Activated CD4-positive, CD25-positive, alpha-beta regulatory T cell treated with anti-CD3 and anti-CD28 coated beads, Interleukin-2, amount 50 U/mL, for 72 hours (primary cell): ENCODE results near the gene LZTFL1.

Experiments
- DNase-seq: peaks from one replicate; pipeline ENCODE4 v3.0.0; 2021

LZTFL1 gene, protein sequence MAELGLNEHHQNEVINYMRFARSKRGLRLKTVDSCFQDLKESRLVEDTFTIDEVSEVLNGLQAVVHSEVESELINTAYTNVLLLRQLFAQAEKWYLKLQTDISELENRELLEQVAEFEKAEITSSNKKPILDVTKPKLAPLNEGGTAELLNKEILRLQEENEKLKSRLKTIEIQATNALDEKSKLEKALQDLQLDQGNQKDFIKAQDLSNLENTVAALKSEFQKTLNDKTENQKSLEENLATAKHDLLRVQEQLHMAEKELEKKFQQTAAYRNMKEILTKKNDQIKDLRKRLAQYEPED

GRCh38 chr3:45841757-45842491 is at the start of gene LZTFL1:
Gene LZTFL1 (minus strand): TSS chr3:45842119. CDS start chr3:45841991, 128 bp downstream.
- DNase-seq, result peak; percentile 80

- no peak for DNase-seq
Measured at GRCh38 chr3:45890405-45890804, 48.5 kb upstream of the LZTFL1 start.

- DNase-seq, result no peak
Measured at GRCh38 chr3:45889337-45889736, 47.4 kb upstream of the LZTFL1 start.

DNA sequence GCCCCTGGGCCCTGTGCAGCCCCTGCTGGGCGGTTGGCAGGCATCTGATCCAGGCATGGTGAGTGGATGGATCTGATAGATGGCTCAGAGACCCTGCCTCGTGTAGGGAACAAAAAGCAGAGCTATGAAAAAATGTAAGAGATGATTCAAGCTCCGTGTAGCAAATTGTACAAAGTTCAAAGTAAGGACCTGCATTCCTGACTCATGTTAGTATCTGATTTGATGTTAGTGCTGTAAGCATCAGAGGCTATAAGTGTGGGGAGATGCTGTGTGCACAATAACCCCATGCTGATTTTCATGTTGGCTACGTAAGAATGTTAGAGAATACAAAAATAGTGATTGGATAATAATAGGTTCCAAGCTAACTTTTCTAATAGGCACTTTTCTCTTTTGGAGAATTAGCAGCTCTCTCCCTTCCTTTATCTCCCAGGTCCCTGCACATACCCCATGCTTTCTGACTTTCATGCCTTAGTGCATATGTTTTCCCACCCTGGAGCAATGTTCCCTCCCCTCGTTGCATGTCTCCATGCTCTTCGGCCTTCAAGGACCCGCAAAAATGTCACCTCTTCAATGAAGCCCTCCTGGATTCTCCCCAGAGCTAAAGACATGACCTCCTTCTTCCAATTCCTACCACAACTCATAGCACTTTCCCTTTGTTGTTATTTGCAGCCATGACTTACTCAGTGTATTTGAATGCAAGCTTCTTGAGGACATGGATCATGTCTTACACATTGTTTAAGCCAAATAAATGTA is 46.0 kb upstream of the LZTFL1 start:
- no peak for DNase-seq

DNA sequence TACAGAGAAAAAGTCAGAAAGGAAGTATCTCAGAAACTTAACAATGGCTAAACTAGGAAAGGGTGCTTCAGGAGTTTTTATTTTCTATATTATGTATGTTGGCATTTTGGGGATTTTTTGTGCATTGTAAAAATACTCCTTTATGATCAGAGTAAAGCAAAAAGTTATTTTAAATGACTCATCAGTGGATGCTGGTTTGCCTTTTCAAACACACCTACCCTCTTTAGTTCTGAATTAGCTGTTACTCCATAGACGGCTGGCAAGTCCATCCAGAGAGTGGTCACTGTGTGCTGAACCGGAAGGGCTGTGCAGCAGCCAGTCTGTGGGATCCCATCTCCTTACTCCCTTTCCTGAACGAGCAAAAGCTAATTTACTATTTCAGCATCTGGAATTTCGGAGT is 45.4 kb upstream of the LZTFL1 start:
- DNase-seq, result no peak

GRCh38 chr3:45885979-45886705 is 44.2 kb upstream of the LZTFL1 start, which contains the start of gene CCR9:
Gene CCR9 (plus strand): TSS chr3:45886543. CDS start chr3:45894934, 8,391 bp downstream.
- no peak for DNase-seq

DNA sequence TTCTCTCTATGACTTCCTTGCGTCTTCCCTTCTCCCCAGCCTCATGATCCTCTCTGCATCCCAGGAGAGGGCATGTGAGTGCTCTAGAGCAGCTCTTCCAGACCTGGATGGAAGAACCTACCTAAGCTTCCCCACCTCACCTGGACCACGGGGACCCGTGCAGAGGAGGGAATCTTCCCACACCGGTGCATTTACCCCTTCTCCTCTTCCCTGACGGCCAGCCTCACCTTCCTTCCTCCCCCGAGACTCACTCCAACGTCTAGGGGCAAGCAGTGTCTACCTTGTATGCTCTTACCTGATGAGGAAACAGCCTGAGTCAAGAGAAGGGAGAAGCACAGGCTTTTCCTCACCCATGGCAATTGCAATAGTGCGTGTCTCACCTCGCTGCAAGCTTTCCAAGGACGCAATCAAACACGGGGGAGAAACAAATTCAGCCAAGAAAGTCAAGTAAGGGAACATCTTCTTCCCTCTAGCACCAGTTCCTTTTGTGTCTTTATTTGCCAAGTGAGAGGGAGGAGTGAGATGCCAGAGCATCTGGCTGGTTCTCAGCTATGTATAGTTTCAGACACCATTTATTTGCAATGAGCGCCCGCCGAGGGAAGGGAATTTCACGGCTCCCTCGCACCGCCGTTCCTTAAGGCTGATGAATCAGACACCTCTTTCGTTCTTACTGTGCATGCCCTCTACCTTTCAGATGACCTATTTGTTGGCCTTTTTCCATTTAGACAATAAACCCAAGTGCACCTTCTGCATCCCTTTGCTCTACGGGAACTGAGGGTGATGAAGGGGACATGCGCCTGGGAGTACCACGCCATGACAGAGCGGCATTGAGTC is 42.7 kb upstream of the LZTFL1 start:
- peak; percentile 37 for DNase-seq

- DNase-seq, result no peak
Measured at GRCh38 chr3:45881078-45882022, 39.4 kb upstream of the LZTFL1 start.

GRCh38 chr3:45880725-45881077 is 38.8 kb upstream of the LZTFL1 start:
- DNase-seq, result no peak

GRCh38 chr3:45878124-45878523 is 36.2 kb upstream of the LZTFL1 start:
- DNase-seq, result no peak

- DNase-seq, result no peak
Measured at GRCh38 chr3:45874677-45875346, 32.9 kb upstream of the LZTFL1 start.

GRCh38 chr3:45873638-45874037 is 31.7 kb upstream of the LZTFL1 start:
- no peak for DNase-seq

DNA sequence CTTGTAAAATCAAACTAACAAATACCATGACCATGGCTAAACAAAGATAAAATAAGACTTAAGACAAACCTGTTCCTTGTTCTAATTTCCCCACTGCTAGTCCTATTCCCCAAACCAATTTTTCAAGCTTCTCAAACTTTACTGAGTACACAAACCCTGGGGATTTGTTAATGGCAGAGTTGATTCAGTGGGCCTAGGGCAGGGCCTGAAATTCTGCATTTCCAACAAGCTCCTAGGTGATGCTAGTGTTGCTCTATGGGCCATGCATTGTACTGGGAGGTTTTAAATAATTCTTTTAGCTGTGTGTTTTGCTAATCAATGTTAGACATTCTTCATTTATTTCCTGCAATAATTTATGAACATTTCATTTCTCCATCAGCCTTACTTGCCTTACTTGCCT is 31.1 kb upstream of the LZTFL1 start:
- no peak for DNase-seq

DNA sequence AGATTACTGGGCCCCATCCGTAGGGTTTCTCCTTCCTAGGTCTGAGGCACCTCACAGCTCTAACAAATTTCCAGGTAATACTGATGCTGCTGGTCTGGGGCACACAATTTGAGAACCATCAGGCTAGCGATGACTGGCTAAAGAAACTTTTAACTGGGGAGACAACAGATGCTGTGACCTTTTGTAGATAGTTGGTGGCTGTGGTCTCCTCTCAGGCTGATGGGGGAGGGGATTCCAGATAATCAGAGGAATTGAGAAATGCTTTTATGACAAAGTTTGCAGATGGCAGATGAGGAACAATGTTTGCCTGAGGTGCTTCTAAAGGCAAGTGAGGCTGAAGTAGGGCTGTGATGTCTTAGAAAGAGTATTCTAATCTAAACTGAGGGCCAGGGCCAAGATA is 30.6 kb upstream of the LZTFL1 start:
- no peak for DNase-seq

DNA sequence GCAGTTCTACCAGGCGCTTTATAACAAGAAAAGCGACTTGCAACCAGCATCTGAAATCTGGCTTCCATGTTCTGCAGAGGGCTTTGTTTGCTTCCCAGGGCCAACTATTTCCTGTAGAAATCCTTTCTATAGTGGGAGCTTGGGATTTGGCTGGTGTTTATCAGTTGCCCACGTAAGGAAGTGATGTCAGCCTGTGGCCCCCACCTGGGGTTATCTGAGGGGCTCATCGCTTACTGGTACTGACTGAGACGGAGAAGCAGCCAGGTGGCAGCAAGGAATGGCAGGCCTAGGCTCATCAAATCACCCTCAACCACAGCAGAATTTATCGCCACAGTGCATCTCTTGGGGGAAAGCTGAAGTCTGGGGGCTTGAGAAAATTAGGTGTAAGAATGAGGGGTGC is 29.9 kb upstream of the LZTFL1 start:
- no peak for DNase-seq

DNA sequence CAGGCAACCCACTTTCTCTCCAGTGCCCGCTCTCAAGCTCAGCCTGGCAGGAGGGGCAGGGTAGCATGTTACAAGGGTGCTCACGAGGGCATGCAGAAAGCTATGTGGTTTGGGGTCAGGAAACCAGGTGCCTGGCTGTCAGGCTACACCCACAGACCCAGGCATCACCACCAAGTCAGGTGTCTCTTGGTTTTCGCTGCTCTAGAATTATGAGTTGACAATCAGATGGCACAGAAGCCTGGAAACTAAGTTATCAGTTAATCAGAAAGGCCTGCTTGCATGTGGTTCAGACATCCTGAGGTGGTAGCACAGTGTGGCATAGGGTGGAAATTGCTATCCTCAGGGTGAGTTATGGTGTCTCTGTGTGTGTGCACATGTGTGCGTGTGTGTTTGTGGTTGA is 28.2 kb upstream of the LZTFL1 start:
- DNase-seq, result peak; percentile 40

DNA sequence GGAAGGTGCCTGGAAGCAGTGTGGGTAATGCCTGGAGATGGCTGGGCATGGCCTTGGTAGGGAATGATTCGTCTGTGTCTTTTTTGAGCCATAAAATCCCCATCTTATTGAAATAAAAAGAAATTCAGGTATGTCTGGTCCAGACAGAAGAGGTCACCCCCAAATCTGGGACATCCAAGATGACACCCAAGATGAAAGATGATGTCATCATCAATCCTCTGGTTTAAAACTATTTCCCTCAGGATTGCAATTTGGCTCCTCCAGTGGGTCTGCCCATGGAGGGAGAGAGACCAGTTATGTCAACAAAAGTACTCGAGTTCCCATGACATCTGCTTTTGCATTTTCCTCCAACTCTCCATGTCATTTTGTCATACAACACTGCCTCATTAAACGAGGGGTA is 27.7 kb upstream of the LZTFL1 start:
- DNase-seq, result no peak

- no peak for DNase-seq
Measured at GRCh38 chr3:45868650-45869049, 26.7 kb upstream of the LZTFL1 start.

DNA sequence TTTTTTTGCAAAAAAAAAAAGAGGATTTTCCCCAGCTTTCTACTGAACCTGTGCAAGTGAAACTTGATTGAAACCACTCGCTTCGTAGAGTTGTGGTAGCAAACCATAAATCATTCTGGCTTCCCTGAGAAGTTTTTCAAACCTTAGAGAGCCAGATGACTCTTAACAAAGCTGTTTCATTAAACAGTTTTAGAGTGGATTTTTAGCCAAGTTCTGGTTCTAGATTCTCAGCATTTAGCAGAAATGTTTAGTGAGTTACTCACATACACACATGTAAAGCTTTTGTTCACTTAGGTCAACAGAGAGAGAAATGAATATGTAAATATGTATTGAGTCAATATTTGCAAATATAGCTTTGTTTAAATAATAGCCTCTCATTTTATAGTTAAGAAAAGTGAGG is 26.3 kb upstream of the LZTFL1 start:
- no peak for DNase-seq

- DNase-seq, result no peak
Measured at GRCh38 chr3:45865563-45865962, 23.6 kb upstream of the LZTFL1 start.
